HG02623 (cell line): ENCODE results near the gene AMOTL2.

Source experiments
- ATAC-seq: cut with Tn5 transposase; IDR thresholded peaks from one replicate; pipeline ENCODE4 v1.9.1; 2021; ENCODE audit warnings: moderate library complexity; ENCODE audit not compliant: unreplicated experiment

AMOTL2 gene

DNA sequence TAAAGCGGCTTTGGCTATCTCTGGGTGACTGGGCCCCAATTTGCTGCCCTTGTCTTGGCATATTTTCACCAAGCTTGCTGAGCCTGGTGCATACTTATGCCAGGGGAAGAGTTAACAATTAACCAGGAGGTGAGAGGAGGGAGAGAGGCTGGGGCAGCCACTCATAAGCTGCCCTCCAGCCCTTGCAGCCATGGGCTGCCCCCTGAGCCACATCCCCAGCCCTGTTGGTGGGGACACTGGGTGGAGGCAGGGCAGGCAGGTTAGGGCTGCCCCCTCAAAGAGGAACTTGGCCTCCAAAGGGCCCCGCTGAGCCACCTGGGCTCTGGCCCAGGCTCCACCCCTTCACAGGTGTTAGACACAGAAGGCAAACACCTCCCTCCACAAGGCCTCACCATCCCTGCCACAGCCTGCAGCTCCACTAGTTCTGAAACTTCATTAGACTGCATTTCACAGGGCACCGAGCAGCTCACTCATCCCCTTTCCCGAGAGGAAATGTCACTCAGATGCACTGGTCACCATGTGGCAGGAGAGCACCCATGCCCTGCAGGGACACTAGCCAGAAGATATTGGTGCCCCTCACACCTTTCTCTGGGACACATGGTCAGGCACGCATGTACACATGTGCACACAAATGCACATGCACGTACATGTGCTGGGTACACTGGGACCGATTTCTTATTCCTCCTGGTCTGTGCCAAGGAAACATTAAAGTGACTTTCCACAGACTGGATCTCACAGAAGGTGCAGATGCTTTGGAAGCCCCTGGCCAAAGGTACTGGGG is 20.2 kb downstream of the AMOTL2 start:
- no peak for ATAC-seq

DNA sequence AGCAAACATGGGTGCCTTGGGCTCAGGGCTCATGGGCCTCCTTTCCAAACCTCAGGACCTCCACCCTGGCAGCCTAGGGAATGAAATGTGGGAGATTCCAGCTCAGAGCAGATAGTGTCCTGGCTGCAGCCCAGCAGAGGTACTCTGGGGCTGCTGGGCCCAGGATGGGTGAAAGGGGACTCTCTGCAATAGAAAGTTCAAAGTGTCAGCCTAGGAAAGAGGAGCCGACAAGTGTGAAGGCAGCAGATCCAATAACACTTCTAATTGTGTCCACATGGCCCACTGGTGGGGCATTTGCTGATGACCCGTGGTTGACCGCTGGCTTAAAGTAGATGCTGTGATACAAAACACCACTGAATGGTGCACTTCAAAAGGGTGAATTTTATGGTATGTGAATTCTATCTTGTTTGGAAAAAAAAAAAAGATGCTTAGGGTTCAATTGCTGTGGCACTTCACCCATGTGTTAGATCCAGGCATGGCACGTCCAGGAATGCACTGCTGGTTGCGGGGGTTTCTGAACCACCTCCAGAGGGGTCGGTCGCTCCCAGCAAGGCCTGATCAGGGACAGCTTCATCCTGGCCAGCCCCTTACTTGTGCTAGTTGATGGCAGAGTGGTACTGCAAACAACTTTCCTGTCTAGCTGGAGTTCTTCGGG is 20.9 kb downstream of the AMOTL2 start:
- no peak for ATAC-seq

DNA sequence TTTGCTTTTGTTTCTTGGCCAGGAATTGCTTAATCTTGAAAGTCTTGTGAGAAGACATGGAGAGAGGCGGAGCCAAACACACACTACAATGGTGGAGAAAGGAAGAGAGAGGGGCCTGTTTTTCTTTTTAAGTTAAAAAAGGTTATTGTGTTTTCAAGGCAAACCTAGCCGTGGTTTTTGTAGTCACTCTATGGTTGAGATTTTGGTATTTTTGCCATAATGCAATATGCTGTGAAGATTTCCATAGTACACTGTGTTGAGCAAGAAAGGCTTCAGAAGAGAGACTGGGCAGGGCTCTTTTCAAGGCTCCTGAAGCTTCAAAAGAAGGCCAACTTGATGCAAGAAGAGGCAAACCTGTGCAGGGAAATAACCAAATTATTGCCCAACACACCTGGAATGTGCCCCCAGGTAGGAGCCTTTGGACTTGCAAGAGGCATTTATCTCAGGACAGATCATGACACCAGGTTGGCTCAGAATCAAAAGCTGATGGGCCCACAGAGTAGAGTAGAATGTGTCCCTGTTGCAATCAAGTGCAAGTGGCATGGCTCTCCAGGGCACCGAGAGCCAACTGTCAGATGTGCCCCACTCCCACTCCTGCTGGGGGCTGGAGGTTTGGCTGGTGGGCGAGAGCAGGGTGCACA is 22.1 kb downstream of the AMOTL2 start:
- no peak for ATAC-seq

DNA sequence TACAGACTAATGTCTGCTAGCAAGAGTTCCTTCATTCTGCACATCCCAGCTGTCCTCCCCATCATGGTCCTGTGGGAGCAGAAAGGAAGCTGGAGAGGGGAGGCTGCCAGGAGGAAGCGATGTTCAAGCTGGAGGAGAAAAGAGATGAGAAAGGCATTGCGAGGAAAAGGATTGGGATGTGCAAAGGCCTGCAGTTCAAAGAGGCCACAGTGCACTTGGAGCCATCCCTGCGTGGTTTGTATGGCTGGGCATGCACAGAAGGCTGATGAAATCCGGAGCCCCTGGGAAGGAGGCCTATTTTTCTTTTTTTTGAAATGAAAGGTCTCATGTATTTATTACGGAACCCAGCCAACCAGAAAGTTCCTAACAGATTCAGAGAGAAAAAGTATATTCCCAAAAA is 22.8 kb downstream of the AMOTL2 start:
- no peak for ATAC-seq

DNA sequence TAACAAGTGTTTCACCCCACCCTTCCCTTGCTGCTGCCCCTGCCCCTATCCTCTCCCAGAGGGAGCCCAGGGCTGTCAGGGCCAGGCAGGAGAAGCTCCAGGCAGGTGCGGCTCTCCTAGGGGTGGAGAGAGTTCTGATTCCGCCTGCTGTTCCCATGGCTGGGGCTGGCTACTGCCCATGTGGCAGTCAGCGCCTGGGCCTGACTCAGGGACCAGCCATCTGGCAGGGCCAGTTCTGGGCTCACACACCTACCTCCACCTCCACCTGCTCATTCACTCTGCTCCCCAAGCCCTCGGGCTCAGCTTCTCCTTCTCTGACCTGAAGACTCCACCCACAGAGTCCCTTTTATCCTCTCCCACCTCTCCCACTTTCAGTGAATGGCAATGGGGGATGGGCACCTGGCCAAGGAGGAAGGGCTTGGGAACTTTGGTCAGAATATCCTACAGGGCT is 23.4 kb downstream of the AMOTL2 start:
- ATAC-seq: no peak

DNA sequence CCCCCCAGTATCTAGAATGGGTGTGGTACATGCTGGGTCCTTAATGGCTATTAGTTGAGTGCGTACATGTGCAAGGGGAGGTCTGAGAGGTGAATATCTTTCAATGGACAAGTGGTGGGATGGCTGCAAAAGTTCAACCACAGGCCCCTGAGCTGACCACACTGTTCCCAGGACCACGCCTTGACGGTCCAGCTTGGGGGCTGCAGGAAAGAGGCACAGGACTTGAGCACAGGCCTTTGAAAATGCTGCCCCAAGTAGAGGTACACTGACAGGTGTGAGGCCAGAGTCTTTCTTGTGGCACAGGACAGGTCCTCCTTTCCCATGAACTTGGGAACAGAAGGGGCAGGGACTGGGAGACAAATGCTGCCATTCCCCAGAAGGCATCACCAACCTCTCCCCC is 24.0 kb downstream of the AMOTL2 start:
- ATAC-seq: no peak

DNA sequence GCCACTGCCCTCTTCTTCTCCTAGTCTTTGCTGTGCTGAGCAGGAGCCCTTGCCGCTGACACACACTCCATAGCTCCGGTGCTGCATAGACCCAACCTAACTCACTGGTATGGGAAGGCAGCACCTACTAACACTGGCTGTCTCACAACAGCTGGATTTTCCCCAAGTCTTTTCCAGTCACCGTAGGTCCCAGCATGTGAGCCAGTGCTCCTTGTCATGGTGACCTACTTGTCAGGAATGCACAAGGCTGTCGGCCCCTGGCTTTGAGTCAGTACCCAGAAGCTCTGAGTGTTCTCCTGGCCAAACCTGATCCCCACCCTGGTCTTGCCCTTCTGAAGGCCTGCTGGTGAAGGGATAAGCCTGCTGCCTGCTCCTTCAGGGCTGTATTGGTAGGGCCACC is 25.7 kb downstream of the AMOTL2 start:
- no peak for ATAC-seq

DNA sequence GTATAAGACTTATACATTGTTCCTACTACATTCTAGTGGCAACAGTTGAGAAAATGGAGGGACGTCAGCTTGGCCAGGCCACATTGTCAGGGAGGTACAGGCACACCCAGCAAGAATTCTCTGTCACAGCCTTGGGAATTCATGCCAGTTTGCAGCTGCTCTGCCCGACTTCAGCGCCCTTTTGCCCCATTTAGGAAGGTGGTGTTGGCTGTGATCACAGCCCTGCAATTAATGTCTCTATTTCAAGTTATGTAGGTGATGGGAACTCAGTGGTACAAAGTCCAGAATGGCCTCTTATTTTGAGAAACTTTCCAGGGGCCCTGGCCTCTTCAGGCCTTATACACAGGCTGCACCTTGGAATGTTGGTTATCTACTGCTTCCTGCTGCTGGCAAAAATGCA is 26.7 kb downstream of the AMOTL2 start:
- ATAC-seq: no peak

DNA sequence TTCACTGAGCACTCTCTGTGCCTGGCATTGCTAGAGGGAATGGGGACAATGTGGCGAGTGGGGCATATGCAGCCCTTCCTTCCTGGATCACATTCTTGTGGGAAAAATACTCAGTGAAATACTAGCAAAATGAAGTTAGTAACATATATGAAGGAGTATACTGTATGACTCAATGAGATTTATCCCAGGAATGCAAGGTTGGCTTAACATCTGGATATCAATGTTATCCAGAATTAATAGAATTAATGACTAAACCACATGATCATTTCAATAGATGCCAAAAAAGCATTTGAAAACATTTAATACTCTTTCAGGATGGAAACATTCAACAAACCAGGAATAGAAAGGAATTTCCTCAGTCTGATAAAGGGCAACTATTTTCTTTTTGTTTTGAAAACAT is 27.5 kb downstream of the AMOTL2 start:
- ATAC-seq: no peak

DNA sequence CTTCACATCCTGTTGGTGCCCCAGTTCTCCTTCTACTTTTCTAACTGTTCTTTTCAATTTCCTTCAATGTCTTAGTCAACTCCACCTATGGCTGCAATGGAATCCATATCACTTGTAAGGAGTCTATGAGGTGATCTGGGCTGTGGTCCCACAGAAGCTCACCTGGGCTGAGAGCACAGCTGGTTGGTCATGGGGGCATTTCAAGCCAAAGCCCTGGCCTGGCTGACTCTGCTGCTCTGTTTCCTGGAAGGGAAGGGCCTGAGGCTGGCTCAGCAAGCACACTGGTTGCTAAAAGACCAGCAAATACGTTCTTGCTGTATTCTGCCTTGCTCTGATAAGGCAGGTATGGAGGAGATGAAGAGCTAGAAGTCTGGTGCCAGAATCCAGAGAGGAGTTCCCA is 29.0 kb downstream of the AMOTL2 start:
- ATAC-seq: no peak

DNA sequence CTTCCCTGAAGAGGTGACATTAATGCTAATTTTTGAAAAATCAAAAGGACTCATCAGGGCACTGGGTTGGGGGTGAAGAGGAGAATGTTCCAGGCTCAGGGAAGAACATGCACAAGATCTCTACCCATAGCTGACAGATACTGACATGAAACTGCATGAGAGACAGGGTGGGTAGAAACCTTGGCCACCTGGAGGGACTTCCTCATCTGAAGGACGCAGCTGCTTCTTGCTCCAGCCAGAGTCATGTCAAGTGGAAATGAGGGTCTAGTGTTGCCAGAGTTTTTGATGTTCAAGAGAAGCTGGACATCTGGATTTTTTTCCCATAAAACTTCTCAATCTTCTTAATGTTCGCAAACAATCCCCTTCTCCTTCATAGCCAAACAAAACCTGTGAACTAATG is 29.7 kb downstream of the AMOTL2 start:
- ATAC-seq: no peak

DNA sequence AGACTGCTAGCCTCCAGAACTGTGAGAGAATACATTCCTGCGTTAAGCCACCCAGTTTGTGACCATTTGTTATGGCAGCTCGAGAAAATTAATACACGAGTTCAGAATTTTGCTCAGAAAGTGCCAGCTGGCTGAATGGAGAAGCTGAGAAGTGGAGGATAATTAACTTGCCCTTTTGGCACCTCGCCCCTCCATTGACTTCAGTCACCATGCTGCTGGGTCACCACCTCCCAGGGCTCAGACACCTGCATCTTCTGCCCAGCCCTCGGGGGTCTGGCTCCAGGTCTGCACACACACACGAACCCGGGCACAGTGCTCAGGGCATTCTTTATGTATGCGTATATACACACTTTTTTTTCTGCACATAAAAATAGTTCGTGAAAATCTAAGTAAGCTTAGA is 32.0 kb downstream of the AMOTL2 start:
- no peak for ATAC-seq

DNA sequence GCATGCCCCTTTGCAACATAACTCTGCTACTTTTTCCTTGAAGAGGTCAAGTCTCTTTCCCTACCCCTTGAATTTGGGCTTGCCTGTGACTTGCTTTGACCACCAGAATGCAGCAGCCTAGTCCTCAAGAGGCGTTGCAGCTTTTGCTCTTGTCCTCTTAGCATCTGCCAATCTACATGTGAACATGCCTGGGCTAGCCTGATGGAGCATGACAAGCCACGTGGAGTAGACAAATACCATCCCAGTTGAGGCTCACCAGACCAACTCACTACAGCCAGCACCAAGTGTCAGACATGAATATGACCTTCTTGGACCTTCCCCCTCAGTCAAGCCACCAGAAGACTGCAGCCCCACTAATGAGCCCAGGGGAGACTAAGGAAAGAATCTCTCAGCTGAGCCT is 32.9 kb downstream of the AMOTL2 start:
- no peak for ATAC-seq

DNA sequence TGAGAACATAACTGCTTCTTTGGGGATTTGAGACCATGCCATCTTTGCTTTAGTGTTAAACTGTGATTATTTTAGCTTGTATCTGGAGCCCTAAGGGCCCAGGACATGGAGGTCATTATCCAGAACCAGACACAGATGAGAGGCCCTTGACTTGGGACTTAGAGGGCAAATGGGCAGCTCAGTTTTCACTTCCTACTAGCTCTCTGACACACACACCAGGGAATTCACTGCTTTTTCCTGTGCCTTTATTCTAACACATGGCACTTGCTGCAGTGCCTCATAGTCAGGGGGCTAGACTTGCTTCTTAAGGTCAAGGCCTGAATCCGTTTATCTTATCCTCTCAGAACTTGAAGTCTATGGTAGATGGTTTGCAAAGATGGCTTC is 33.3 kb downstream of the AMOTL2 start:
- ATAC-seq: no peak

DNA sequence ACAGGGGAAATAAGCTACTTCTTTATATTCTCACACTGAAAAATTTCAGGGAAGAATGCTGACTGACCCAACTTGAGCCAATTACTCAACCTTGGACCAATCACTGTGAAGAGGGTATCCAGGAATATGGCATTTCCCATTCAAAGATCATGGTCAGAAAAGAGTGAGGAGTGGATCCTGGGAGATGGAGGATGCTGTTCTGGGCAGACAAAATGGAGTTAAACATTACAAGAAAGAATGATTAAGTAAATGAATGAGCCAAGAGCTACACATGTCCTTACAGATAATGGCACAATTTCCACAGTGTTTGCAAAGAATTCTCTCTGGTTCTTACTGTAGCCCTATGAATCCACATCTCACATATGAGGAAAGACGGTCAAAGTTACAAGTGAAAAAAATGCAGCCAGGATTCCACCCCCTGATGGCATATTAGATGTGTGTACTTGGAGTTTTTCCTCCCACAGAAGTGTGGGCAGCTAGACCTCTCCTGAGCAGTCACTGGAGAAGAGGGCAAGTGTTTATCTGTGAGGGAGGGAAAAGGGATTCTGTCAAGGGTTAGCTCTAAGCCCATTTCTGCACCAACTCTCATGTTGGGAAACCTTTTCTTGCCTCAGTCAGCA is 33.8 kb downstream of the AMOTL2 start:
- no peak for ATAC-seq

DNA sequence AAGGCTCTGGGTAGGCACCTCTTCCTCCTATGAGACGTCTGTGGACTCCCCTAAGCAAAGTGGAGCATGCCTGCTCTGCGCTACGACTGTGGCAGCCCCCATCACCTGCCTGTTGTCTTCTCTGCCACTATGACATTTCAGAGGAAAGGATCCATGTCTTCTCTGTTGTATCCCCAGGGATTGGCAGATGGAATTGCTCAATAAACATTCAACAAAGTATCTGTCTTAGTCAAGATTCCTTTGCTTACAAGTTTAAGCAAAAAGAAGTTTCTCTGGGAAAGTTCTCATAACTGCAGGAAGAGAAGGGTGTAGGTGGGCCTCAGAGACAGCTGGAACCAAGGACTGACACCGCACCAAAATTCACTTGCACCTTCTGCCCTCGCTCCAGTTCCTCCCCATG is 34.3 kb downstream of the AMOTL2 start:
- ATAC-seq: no peak

DNA sequence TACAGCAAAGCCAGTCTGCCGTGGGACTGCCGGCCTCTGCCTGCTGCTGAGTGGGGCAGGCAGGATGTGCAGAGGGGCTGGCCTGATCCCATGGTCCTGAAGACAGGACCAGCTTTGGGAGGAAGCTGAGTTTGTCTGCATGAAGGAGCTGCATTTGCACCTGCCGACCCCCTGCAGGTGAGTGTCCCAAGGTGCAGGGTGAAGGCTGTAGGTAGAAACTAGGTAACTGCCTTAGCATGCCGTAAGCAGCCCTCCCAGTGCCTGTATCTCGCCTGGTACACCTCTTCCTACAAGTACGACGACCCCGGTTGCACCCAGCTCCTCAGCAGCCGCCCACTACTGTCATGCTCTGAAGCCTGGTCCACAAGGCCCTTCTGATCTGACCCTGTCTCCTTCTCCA is 34.9 kb downstream of the AMOTL2 start:
- ATAC-seq: no peak

DNA sequence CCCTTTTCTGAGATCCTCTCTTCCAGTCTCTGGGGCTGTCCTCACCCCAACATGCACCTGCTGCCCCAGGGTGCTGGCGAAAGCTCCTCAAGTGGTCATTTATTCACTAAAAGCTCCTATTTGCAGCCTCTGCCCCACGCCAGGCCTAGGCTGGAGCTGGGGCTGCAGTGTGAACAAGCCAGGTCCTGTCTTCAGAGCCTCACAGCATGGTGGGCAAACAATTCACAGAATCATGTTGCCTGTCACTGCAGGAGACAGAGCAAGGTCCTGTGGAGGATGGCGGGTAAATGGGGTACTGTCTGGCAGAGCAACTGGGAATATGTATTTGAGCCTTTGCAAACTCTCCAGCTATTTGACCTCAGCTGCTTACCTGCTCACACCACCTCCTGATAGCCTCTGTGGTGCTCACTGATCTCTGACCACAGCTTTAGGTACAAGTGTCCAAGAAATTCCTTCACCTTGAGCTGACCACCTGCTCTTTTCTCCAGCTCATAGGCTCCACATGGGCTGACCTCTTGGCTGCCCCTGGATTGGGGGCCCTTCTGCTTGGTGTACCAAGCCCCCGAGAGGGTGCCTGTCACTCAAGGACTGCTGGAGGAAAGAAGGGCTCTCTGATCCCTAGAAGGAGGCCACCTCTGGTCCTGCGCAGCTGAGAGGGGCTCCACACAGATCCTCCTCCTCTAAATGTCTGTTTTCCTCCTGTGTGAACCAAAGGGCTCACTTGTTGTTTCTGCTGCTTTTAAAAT is 35.6 kb downstream of the AMOTL2 start:
- no peak for ATAC-seq

DNA sequence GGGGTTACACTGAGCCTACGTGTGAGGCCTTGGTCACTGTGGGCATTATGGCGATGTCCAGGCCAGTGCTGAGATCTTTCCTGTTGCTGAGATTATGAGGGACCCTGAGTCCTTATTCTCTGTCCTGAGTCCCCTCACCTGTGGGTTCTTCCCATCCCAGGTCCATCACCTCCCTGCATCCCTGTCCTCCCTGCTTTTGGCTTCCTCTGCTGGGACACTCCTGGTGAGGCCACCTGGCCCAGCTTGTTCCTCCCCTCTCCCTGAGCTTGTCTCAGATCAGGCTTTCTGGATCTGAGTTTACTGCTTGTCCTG is 36.1 kb downstream of the AMOTL2 start:
- ATAC-seq: no peak

DNA sequence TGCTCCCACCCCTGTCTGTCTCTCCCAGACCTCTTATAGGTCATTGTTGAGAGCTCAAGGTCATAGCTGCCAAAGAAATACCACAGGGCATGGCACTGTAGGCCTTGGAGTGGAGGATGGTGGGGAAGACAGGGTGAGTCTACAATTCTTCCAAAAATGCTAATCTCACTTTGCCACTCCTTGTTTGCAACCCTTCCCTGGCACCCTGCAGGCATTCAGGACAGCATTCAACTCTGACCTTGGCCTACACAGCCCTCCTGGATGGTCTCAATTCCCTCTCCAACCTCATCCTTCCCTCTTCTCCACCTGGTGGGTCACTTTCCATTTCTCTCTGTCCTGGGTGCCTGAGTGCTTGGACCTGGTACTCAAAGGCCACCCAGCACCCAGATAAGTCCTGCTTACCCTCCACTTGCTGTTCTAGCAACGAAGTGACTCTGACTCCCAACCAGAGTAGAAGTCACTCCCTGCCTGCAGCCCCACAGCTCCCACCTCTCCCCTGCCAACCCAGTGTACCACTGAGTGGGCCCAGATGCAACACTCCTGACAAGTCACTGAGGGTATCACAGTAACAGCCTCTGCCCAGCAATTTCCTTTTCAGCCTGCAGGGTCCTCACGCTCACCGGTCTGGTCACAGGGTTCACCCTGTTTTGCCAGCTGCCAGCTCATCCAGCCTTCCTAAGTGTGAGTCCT is 36.6 kb downstream of the AMOTL2 start:
- no peak for ATAC-seq

DNA sequence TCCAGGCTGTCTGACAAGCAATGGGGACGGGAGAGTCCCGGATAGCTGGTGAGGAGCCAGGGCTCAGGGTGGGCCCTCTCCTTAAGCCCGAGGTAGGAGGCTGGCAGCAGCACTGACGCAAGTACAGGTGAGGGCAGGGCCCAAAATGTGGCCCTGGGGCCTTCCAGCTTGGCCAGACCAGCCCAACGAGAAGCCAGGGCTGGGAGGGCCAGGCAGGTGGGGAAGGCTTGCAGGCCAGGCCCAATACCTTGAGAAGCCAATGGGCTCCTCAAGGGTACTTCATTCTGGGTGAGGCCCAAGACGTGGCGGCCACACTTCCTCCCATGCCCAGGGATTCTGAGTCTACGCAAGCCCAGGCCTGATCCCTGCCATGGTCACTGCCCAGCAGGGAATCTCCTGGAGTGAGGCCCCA is 37.2 kb downstream of the AMOTL2 start:
- no peak for ATAC-seq
